ENCODE results near the gene WDR36. TPM values are rescaled to one million over a fixed set of nuclear protein-coding genes. Genes with fewer than 3 reads are reported as not detected.

Gene WDR36
- polyA plus RNA-seq, 4 donors: 24.1 to 36.4 (median 30.8) TPM

GRCh38 chr5:111099058-111099778 is 7.1 kb downstream of the WDR36 start:
- no peak for DNase-seq (ENCODE audit: low read depth in 4 of 4, low spot score in 3 of 4)

- DNase-seq (ENCODE audit: low read depth in 4 of 4, low spot score in 3 of 4): no peak
Observed at GRCh38 chr5:111106320-111106948, 14.3 kb downstream of the WDR36 start.

GRCh38 chr5:111107371-111107770 is 15.2 kb downstream of the WDR36 start:
- no peak for DNase-seq (ENCODE audit: low read depth in 4 of 4, low spot score in 3 of 4)

- DNase-seq (ENCODE audit: low read depth in 4 of 4, low spot score in 3 of 4): no peak
Observed at GRCh38 chr5:111111956-111112355, 19.8 kb downstream of the WDR36 start.

GRCh38 chr5:111113678-111114077 is 21.5 kb downstream of the WDR36 start:
- DNase-seq (ENCODE audit: low read depth in 4 of 4, low spot score in 3 of 4): no peak

GRCh38 chr5:111115229-111115628 is 23.1 kb downstream of the WDR36 start:
- no peak for DNase-seq (ENCODE audit: low read depth in 4 of 4, low spot score in 3 of 4)

GRCh38 chr5:111116550-111116949 is 24.4 kb downstream of the WDR36 start:
- DNase-seq (ENCODE audit: low read depth in 4 of 4, low spot score in 3 of 4): no peak

- no peak for DNase-seq (ENCODE audit: low read depth in 4 of 4, low spot score in 3 of 4)
Observed at GRCh38 chr5:111117136-111117535, 25.0 kb downstream of the WDR36 start.

GRCh38 chr5:111119221-111119620 is 27.1 kb downstream of the WDR36 start:
- DNase-seq (ENCODE audit: low read depth in 4 of 4, low spot score in 3 of 4): no peak

GRCh38 chr5:111119856-111120255 is 27.7 kb downstream of the WDR36 start:
- DNase-seq (ENCODE audit: low read depth in 4 of 4, low spot score in 3 of 4): no peak

- no peak for DNase-seq (ENCODE audit: low read depth in 4 of 4, low spot score in 3 of 4)
Observed at GRCh38 chr5:111120911-111121310, 28.8 kb downstream of the WDR36 start.

GRCh38 chr5:111121926-111122325 is 29.8 kb downstream of the WDR36 start:
- no peak for DNase-seq (ENCODE audit: low read depth in 4 of 4, low spot score in 3 of 4)

- DNase-seq (ENCODE audit: low read depth in 4 of 4, low spot score in 3 of 4): no peak
Observed at GRCh38 chr5:111122398-111122797, 30.2 kb downstream of the WDR36 start.

GRCh38 chr5:111124793-111125192 is 32.6 kb downstream of the WDR36 start:
- DNase-seq (ENCODE audit: low read depth in 4 of 4, low spot score in 3 of 4): no peak

- DNase-seq (ENCODE audit: low read depth in 4 of 4, low spot score in 3 of 4): no peak
Observed at GRCh38 chr5:111126896-111127295, 34.7 kb downstream of the WDR36 start.

- DNase-seq (ENCODE audit: low read depth in 4 of 4, low spot score in 3 of 4): no peak
Observed at GRCh38 chr5:111127453-111128195, 35.5 kb downstream of the WDR36 start.

GRCh38 chr5:111129938-111130337 is 37.8 kb downstream of the WDR36 start:
- DNase-seq (ENCODE audit: low read depth in 4 of 4, low spot score in 3 of 4): no peak

GRCh38 chr5:111131356-111131755 is 39.2 kb downstream of the WDR36 start:
- DNase-seq (ENCODE audit: low read depth in 4 of 4, low spot score in 3 of 4): no peak

- DNase-seq (ENCODE audit: low read depth in 4 of 4, low spot score in 3 of 4): no peak
Observed at GRCh38 chr5:111132076-111132475, 39.9 kb downstream of the WDR36 start.

- no peak for DNase-seq (ENCODE audit: low read depth in 4 of 4, low spot score in 3 of 4)
Observed at GRCh38 chr5:111132731-111133435, 40.7 kb downstream of the WDR36 start.

GRCh38 chr5:111133436-111133751 is 41.2 kb downstream of the WDR36 start:
- DNase-seq (ENCODE audit: low read depth in 4 of 4, low spot score in 3 of 4): no peak
